Stimulated activated CD8-positive, alpha-beta memory T cell treated with anti-CD3 and anti-CD28 coated beads, Interleukin-15, amount 100 ng/mL, for 4 hours (primary cell): ENCODE data around the gene FRMD6.
"Not testable (repeated sequence)": the region's sequence is repeated elsewhere in the genome, so short reads cannot be mapped to it uniquely, and the experiment has no call there.

Source experiments
- DNase-seq, 2 donors: peaks; one replicate each; pipeline ENCODE4 v3.0.0-alpha.2; 2020; ENCODE audit warnings: low read depth in 2 of 2

The FRMD6 gene

DNA sequence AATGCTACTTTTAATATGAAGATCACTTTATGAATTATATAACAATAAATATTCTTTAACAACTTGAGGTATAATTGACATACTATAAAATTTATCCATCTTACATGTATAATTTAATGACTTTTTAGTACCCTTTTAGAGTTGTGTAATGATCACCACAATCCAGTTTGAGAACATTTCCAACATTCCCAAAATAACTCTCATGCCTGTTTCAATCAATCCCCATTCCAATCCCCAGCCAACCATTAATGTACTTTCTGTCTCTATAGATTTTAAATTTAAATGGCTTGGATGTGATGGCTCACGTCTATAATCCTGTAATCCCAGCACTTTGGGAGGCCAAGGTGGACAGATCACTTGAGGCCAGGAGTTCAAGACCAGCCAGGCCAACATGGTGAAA lies 23.5 kb upstream of the FRMD6 start:
- no peak for DNase-seq

DNA sequence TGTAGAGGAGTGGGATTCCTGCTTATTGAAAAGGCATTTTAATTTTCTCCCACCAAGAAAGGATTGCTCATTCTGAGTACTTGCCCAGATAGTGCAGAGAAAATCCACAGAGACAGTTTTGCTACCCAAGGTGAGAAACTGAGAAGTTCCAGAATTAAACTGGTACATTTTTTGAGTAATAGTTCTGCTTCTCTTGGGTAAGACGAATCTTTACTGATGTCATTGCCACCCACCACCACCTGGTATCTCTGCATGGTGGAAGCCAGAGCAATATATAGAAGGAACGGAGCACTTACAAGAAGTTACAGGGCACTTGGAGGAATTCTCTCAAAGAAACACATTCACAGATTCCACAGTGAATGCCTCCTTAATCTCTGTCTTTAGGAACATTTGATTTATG lies 20.7 kb upstream of the FRMD6 start:
- no peak for DNase-seq

DNA sequence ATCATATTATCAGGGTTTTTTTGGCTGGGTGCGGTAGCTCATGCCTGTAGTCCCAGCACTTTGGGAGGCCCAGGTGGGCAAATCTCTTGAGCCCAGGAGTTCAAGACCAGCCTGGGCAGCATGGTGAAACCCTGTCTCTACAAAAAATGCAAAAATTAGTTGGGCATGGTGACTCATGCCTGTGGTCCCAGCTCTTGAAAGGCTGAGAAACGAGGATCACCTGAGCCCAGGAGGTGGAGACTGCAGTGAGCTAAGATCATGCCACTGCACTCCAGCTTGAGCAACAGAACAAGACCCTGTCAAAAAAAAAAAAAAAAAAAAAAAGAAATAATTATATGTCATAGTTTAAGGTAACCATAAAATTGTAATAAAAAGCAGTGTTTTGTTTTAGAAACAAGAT lies 18.4 kb upstream of the FRMD6 start:
- DNase-seq, result not testable (repeated sequence)

DNA sequence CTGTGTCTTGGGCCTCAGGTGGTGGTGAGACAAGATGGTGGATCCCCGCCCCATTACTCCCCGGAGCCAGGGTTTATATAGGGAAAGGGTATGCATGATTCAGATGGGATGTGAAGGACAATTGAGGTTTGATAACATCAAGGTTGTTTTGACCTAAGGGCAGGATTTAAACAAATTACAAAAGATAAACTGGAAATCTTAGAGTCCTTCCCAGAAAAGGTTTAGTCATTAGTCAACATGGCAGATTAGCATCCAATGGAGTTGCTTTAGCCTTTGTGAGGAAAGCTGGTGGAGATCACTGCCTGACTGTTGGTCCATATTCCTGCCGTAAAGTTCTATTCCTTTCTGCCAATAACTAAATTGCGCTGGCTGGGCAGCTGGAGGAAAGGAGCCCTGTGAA lies 15.6 kb upstream of the FRMD6 start:
- DNase-seq, result no peak

DNA sequence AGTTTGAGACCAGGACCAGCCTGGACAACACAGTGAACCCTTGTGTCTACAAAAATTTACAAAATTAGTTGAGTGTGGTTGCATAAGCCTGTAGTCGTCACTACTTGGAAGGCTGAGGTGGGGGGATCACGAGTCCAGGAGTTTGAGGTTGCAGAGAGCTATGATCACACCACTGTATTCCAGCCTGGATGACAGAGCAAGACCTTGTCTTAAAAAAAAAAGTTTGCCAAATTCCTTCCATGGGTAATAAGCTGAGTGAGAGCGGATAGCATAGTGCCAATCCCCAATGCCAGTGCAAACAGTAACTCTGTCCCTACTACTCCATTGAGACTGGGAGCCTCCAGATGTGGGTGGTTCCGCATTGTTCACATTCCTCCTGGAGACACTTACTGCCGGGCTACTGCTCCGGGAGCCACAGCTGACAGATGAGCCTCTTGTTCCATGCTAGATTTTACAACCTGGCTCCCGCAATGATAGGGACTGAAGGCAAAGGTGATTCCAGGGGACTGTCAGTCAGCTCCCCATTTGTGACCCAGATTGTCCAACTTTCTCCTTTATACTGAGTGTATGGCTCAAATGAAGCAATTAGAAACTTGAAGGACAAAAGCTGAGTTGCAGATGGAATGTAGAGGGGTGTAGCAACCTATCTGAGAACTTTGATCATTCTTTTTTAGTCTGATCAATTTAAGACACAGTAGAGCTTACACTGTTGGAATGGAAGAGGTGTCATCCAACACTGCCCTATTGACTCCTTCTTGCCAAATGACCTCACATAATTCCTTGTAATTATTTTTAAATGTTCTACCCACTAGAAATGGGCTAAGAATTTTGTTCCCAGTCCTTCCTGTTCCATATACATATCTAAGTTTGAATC lies 13.4 kb upstream of the FRMD6 start:
- DNase-seq, result no peak

DNA sequence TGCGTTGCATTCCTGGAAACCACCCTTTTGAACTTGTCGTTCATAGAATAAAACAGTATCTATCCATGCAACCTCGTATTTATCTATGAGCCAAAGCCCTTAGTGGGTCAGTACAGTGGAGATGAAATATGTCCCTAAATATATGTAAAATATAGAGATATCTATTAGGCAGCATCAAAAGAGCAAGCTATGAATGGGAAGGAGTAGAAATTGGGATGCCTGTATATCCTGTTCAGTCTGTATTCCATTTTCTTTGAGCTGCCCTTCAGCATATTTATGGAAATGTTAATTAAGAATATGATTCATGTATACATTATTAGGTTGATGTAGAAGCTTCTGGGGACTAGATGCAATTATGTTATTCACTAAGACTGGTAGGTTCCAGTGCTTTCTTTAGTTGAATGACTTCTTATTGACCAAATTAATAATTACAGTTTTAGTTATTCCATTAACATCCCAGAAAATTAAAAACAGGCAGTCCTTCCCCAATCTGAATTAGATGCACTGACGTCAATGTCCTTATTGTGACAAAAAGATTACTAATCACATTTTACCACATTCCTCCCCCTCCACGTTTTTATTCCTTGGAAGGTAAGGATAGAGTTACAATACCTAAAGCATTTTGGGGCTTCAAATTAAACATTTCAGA lies 11.9 kb upstream of the FRMD6 start:
- no peak for DNase-seq

DNA sequence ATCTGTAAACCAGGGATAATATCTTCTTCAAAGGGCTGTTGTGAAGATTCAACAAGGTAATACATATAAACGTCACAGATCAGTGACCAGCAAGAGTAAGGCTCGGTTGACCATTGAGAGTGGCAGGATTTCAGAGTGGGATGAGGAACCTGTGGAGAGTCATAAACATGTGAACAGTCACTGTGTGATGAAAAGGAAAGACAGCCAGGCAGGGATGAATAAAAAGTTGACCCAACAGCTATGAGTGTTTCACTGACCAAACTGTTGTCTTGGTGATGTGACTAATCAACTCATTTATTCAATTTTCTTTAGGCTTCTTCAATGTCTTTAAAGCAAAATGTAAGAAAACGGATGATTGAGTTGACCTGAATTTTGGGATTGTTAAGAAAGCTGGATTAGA lies 8.6 kb upstream of the FRMD6 start:
- DNase-seq, result no peak

DNA sequence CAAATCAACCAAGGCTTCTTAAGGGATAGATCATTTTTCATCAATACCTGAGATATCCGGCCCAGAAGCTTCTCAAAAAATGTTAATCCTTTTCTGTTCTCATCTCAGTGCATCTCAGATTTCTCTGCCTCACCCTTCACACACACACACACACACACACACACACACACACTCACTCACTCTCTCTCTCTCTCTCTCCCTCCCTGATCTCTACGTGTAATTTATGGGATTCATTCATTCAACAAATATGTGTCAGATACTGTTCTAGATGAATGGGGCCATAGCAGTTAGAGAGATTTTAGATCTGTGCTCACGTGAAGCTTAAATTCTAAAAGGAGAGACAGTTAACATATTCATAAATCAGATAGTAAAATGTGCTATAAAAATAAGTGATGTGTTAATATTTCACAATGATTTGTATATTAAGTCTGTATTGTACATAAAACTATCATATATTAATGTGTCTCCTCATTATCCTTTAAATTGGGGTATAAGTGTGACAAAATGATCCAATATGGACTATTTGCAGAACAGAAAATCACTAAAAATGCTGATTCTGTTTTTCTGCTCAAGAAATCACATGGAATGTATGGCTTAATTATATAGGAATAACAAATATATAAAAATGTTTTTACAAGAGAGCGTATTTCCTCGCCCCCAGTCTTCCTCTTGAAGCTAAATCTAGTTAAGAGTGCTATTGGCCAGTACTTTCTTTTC lies 7.3 kb upstream of the FRMD6 start:
- no peak for DNase-seq

DNA sequence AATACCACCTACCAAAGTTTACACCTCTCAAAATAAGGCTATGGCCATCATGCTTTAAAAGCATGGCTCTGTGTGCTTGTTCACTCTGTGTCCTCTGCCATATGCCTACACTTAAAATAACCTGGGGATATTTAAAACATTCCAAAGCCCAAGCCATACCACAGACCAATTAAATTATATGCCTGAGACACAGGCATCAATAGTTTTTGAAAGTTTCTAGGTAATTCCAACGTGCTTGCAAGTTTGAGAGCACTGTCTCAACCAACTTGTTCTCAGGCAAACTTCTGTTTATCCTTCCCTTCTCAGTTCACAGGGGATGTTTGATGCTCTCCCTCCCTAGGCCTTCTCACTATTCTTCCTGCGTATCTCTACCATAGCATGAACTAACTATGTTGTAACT lies 3.4 kb upstream of the FRMD6 start:
- no peak for DNase-seq

DNA sequence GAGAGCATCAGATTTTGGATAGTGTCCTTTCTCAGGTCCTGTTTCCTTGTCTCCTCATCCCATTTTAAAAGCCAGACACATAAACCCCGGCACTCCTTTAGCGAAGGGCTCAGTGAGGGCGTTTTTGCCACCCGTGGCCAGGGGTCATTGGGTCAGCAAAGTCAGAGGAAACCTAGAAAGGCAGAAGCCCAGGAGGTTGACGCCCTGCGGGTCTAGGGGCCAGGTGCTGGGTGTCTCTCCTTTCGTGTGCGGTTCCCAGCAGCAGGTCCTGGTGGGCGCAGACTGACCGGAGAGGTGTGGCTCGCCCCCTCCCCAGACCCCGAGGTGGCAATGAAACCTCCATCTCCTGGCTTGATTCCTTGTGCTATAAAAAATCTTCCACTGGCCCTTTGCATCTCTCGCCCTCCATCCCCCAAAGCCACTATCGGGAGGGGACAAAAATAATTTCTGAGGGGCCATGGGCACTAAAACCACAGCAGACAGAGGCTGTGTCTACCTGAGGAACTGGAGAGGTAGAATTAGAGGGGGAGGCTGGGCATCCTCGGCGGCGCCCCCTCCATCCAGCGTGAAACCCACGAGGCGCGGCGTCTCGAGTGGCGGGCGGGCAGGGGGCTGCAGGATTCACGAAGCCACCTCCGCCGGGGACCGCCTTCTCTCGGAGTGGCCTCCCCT lies 858 bp upstream of the FRMD6 start:
- no peak for DNase-seq

DNA sequence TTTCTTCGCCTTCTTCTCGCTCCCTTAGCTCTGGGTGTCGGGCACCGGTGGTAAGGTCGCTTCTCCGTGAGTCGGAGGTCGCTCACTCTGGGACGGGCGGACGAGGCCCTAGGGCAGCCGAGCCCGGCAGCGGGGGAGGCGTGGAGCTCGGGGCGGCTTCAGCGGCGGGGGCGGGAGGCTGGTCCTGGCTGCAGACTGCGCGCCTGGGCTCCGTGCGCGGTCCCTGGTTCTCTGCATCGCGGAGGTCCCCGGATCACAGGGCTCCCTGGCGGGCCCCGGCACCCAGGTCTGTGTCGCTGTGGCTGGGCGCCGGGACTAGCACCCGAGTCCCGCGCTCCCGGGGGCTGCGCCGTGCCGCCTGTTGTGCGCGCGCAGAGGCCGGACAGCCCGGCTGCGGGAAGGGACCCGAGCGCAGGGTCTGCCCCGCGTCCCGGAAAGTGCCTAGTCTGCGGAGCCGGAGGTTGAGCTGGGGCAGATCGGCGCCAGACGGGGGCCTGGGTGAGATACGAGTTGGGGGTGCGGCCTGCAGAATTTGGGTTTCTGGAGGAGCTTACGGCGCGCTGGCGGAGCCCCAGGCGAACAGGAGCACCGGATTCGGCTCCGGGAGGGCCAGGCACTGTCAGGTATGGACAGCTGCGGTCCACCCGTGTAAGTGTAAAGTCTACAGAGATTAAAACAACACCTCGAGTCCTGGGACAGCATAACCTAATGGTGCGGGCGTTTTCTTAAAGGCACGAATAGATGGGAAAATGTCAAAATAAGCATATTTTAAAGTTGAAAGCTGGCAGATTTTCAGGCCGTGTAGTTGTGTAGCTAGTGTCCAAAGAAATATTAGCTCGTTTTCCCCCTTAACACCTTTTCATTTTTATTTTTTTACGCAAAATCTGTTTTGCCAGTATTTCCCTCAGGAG lies 713 bp downstream of the FRMD6 start:
- no peak for DNase-seq

DNA sequence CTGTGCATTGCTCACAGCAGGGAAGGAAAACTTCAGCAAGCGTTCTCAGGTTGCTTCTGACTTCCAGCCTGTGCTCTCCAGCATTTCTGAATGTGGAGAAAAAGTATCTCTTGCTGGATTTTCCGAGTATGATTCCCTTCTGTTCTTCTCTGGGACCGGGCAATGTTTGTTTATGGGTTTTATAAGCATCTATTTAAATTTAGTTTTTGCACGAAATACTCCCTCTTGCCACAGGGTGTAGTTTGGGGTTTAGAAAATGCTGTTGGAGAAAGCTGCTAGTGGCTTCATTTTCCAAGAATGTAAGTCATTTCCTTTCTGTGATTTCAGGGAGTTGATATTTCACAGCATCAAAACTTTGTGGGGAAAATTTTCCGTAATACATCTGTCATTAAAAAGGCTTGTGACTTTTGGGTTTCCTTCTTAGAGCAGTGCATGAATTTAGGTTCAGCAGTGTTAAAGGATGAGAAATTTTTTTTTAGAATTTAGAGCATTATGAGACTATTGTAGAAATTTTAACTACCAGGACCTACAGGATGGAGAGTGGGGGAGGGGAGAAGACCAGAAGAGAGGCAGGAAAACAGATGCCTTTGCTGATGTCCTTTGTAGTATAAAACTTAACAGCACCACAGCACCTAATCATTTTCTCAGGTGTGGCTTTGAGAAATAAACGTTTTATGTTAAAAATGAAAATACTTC lies 1.5 kb downstream of the FRMD6 start:
- no peak for DNase-seq

DNA sequence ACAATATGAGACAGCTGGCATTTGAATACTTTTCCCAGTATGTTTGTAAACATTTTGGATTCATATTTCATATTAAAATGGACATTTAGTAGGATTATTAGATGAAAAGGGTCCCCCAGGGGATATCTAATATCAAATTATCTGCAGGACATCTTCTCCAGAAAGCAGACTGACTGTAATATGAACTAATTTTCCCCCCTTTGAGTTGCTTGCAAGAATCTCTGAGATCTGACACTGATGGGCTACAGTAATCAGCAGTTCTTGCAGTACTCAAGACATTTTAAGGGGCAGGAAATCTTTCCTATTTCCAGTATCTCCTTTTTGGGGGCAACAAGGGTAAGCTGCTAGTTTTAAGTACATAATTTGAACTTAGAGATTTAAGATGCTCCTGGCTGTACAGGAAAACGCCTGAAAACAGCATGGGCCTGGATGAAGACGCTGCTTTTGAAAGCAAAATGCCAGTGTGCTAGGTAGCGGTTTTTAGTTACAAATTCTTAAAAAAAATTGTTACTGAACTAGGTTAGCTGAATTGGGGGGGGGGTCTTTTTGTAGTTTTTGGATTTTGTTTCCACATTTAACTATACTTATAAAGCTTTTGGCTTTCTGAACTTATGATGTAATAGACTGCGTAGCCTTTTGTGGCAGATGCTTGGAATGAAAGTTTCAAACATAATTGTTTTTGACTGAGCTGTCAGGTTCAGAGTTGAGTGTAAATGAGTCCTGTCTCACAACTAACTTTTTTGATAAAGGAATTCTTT lies 2.2 kb downstream of the FRMD6 start:
- DNase-seq, result no peak

DNA sequence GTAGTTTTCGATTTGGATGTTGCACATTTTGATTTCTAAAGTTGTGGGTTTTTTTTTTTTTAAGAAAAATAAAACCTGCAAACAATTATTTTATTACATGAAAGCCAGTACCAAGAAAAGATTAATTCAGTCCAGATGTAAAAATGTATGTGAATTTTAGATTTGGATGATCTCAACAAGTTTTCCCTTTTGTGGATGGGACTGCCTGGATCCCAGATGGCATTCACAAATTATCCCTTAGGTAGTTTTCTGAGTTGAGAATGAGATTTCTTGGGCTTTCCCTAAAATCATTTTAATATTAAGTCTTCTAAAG lies 2.8 kb downstream of the FRMD6 start:
- no peak for DNase-seq

DNA sequence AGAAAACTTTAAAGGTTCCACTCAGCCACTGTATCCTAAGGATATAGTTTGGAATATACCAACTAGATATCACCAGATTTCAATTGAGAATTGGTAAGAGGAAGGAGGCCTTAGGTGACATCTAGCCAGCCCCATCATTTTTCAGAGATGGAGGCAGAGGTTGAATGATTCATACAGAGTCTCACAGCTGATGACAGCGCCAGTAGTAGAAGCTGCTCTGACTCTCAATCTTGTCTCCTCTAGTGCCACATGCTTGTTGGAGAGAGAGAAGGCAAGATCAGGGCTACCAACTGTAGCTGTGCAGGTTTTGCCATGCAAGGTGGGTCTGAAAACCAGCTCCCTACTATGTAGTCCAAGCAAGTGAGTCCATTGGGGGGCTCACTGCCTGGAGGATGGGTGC lies 6.1 kb downstream of the FRMD6 start:
- no peak for DNase-seq

DNA sequence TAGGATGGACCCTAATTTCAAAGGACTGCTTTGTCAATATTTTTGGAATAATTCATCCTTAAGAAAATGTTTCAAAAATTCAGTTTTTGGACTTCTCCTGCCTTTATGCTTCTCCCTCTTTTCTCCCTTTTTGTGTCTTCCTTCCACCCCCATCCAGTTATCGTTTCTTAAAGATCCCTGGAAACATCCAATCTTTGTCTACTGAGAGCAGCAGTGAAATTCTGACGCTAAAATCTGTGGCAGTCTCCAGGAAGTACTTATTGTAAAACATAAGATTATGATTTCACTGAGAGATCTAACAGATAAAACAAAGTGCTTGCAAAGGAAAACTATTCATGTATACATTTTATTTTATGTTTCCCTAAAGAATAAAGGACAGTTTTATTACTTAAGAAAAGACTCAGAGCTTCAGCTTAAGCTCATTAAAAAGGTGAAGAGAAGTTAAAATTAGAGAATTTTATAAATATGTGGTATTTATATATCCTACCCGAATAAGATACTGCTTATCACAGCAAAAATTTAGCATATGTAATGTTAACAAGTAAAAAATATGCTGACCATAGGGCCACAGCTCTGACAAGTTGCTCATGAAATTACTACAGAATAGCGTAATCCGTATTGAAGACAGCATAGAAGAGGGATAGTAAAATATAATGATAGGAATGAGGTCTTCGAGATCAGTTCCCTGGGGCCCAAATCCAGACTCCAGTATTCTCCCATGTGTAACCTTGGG lies 6.9 kb downstream of the FRMD6 start:
- no peak for DNase-seq

DNA sequence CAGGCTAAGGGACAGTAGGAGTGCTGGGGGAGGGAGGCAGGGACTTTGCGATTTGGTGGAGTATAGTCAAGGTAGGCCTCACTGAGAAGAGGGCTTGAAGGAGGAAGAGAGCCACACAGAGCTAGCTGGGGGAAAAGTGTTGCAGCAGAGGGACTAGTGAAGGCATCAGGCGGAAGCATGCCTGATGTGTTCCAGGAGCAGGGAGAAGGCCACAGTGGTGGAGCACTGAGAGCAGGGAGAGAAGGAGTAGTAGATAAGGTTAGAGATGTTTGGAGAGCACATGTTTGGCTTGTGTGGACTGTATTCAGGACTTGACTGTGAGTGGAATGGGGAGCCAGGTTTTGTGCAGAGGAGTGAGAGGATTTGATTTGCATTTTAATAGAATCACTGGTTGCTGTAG lies 9.0 kb downstream of the FRMD6 start:
- DNase-seq, result no peak

DNA sequence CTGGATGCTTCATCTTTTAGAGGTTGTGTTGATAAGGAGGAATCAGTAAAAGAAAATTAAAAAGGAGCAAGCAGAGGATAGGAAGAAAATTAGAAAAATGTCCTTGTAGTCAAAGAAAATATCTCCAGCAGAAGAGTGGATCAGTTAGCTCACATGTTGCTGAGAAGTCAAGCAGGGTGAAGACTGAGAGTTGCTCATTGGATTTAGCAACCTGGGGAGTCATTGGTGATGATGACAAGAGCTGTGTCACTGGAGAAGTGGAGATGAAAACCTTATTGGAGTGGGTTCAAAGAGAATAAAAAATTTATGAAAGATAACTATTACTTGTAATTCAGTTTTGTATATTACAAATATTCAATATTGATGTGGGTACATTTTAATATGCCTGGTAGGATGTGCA lies 9.8 kb downstream of the FRMD6 start:
- DNase-seq, result no peak

DNA sequence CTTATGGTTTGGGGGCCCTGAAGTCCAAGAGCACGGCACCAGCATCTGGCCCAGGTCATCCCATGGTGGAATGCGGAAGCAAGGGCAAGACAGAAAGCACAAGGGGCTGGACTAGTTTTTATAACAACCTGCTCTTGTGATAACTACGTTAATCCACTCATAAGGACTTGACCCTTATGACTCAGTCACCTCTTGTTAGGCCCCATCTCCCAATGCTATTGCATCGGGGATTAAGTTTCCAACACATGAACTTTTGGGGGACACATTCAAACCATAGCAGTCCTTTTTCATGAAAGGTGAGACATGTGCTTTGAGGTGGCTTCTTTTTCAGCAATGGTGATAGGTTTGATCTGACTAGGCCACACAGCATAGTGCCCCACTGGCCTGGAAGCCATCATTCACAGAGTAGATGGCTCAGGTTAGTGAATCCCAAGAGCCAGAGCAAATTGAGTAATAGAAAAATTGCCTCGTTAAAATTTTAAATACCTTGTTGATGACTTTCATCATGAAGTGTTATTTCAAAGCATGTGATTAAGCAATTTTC lies 12.1 kb downstream of the FRMD6 start:
- DNase-seq, result no peak
